IMR-90 (cell line): ENCODE data around the gene STX2.
"Not testable (repeated sequence)": the region's sequence is repeated elsewhere in the genome, so short reads cannot be mapped to it uniquely, and the experiment has no call there.

Experiments used
- BHLHE40 ChIP-seq: fragments of 150-350 bp; IDR thresholded peaks from 2 replicates; pipeline ENCODE4 v1.6.1; 2016; ENCODE audit warnings: mild to moderate bottlenecking, low read depth, low read length
- CEBPB ChIP-seq: IDR thresholded peaks from 2 replicates; pipeline ENCODE4 v1.6.1; 2012; ENCODE audit warnings: low read depth, low read length, improper control_type of control experiment
- CHD1 ChIP-seq: IDR thresholded peaks from 2 replicates; pipeline ENCODE4 v1.6.1; 2012; ENCODE audit warnings: low read depth, low read length, improper control_type of control experiment
- MAFK ChIP-seq: IDR thresholded peaks from 2 replicates; pipeline ENCODE4 v1.6.1; 2012; ENCODE audit warnings: low read depth, low read length, improper control_type of control experiment
- MAZ ChIP-seq: IDR thresholded peaks from 2 replicates; pipeline ENCODE4 v1.6.1; 2012; ENCODE audit warnings: low read depth, mild to moderate bottlenecking, low read length, improper control_type of control experiment, moderate library complexity, borderline replicate concordance
- MXI1 ChIP-seq: IDR thresholded peaks from 2 replicates; pipeline ENCODE4 v1.6.1; 2012; ENCODE audit warnings: low read depth, mild to moderate bottlenecking, low read length, moderate library complexity, borderline replicate concordance
- NFE2L2 ChIP-seq: fragments of 150-350 bp; IDR thresholded peaks from 2 replicates; pipeline ENCODE4 v1.6.1; 2016; ENCODE audit warnings: low read depth, mild to moderate bottlenecking, low read length
- POLR2A ChIP-seq: IDR thresholded peaks from 2 replicates; pipeline ENCODE4 v1.6.1; 2012; ENCODE audit warnings: mild to moderate bottlenecking, low read depth, low read length
- RAD21 ChIP-seq: IDR thresholded peaks from 2 replicates; pipeline ENCODE4 v1.6.1; 2012; ENCODE audit warnings: low read length, improper control_type of control experiment
- RCOR1 ChIP-seq: IDR thresholded peaks from 2 replicates; pipeline ENCODE4 v1.6.1; 2012; ENCODE audit warnings: mild to moderate bottlenecking, low read length, improper control_type of control experiment; ENCODE audit not compliant: insufficient replicate concordance
- RFX5 ChIP-seq: IDR thresholded peaks from 2 replicates; pipeline ENCODE4 v1.8.0; 2012; ENCODE audit warnings: low read depth, mild to moderate bottlenecking, low read length, moderate library complexity
- SMC3 ChIP-seq: fragments of 150-350 bp; IDR thresholded peaks from 2 replicates; pipeline ENCODE4 v1.6.1; 2016; ENCODE audit warnings: low read depth, mild to moderate bottlenecking, antibody characterized with exemption, low read length, moderate library complexity
- TF ChIP-seq, protein P1 (sequence below): conservative IDR thresholded peaks from 2 replicates; pipeline ENCODE4 v1.5.1; 2012; ENCODE audit warnings: mild to moderate bottlenecking, low read depth, low read length, improper control_type of control experiment
- TF ChIP-seq, protein P2 (sequence below): fragments of 150-350 bp; IDR thresholded peaks from 2 replicates; pipeline ENCODE4 v1.6.1; 2017; ENCODE audit warnings: mild to moderate bottlenecking, antibody characterized with exemption, low read length, low read depth

DNA sequence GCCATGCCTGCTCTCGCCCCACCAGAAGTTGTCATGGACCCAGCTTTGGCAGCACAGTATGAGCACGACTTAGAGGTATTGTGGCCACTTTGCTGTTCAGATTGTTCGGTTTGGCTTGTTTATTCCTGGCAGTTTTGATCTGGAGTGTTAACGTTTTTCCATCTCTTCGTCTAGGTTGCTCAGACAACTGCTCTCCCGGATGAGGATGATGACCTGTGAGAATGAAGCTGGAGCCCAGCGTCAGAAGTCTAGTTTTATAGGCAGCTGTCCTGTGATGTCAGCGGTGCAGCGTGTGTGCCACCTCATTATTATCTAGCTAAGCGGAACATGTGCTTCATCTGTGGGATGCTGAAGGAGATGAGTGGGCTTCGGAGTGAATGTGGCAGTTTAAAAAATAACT is 36.7 kb upstream of the STX2 start:
- TF ChIP-seq, protein P1, sequence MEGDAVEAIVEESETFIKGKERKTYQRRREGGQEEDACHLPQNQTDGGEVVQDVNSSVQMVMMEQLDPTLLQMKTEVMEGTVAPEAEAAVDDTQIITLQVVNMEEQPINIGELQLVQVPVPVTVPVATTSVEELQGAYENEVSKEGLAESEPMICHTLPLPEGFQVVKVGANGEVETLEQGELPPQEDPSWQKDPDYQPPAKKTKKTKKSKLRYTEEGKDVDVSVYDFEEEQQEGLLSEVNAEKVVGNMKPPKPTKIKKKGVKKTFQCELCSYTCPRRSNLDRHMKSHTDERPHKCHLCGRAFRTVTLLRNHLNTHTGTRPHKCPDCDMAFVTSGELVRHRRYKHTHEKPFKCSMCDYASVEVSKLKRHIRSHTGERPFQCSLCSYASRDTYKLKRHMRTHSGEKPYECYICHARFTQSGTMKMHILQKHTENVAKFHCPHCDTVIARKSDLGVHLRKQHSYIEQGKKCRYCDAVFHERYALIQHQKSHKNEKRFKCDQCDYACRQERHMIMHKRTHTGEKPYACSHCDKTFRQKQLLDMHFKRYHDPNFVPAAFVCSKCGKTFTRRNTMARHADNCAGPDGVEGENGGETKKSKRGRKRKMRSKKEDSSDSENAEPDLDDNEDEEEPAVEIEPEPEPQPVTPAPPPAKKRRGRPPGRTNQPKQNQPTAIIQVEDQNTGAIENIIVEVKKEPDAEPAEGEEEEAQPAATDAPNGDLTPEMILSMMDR, result not testable (repeated sequence)
- not testable (repeated sequence) for TF ChIP-seq RAD21, CHD1, POLR2A, MXI1, SMC3, BHLHE40, RFX5, RCOR1, MAFK, MAZ, NFE2L2, CEBPB
- TF ChIP-seq, protein P2, sequence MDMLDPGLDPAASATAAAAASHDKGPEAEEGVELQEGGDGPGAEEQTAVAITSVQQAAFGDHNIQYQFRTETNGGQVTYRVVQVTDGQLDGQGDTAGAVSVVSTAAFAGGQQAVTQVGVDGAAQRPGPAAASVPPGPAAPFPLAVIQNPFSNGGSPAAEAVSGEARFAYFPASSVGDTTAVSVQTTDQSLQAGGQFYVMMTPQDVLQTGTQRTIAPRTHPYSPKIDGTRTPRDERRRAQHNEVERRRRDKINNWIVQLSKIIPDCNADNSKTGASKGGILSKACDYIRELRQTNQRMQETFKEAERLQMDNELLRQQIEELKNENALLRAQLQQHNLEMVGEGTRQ, result not testable (repeated sequence)
